GM18526 (cell line): ENCODE data around the gene INKA1.
A peak's percentile ranks its signal among the peaks of the same experiment; 100 is the strongest.

Experiments
- POLR2A ChIP-seq: IDR thresholded peaks from 3 replicates; pipeline ENCODE4 v1.6.1; 2011; ENCODE audit not compliant: insufficient read length; ENCODE audit errors: extremely low read depth

Gene INKA1

DNA sequence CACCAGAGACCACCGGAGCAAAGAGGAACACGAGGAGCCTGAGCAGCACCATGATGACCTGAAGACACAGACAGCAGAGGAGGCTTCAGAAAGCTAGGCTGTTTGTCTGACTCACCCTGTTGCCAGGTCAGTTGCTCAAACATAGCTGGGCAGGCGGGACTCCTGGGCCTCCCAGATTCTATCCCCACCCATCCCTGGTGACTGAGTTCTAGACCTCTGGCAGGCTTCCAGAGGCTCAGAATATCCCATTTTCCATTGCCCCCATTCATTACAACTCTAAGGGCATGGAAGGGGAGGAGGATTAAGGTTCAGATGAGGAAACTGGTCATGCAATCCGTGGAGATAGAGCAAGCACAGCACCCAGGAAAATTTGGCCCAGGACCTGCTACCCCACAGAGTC is 3.3 kb upstream of the INKA1 start, which contains the start of gene CDHR4:
Gene CDHR4, minus strand, starts transcription at position 113 of the 400 bp plus-strand sequence. Its CDS starts 61 bp downstream, at position 52.
- no peak for TF ChIP-seq POLR2A

DNA sequence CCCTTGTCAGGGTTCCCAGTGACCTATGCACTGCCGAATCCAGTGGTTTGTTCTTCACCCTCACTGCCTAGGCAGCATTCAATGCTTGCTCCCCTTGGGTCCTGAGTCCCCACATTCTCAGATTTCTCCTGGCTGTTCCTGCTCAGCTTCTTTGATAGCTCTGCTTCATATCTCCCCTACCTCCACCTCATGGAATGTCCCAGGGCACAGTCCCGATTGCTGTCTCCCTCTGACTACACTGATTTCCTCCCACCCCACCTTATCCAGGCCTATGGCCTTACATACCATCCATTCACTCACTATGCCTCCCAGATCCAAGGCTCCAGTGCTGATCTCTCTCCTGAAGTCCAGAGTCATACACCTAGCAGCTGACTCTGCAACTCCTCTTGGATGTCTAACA is 1.9 kb upstream of the INKA1 start:
- no peak for TF ChIP-seq POLR2A

DNA sequence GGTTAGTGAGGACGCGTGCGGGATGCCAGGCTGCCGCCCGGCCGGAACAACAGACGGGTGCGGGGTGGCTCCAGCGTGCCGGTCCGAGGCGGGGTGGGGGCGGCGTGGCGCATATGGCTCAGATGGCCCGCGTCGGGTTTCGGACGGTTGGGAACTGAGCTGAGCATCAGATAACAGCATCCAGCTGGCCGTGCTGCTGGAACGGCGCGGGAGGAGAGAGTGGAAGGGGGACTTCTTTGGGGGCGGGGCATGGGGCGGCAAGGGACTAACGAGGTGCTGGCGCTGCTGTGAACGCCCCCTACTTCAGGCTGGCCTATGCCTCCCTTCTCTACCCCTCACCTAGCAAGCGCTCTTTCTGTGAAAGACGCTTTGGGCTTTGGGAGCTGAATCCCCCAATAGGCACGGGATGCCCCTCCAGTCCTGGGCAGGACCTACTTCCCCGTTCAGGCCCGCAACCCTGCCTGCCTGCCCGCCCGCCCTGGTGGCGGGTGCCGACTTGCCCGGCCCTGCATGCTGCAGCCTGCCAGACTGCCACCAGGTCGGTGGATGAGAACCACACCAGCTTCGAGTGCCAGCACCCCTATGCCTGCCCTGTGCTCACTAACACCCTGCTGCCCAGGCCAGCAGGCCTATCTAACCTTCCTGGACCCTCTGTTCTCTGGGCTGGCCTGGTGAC is 542 bp downstream of the INKA1 start:
- TF ChIP-seq POLR2A, result no peak

DNA sequence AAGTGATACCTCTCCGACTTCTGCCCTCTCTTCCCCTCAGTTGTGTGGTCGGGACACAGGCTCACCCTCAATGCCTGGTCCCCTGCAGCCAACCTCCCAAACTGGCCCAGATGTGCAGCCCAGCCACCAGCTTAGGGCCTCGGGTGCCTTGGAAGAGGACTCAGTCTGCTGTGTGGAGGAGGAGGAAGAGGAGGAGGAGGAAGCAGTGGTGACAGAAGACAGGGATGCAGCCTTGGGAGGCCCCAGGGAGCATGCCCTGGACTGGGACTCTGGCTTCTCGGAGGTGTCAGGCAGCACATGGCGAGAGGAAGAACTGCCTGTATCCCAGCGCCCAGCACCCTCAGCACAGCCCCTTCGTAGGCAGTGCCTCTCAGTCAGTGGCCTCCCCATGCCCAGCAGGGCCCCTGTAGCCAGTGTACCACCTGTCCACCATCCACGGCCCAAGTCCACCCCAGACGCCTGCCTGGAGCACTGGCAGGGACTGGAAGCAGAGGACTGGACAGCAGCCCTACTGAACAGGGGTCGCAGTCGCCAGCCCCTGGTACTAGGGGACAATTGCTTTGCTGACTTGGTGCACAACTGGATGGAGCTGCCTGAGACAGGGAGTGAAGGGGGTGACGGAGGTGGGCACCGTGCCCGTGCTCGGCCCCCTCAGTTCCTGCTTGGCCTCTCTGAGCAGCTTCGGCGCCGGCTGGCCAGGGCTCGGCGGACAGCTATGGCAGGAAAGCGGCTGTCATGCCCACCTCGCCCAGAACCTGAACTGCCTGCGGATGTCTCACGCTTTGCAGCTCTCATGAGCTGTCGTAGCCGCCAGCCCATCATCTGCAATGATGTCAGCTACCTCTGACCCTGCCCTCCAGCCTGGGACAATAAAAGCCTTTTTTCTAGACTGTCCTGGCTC is 1.3 kb downstream of the INKA1 start:
- peak; percentile 6 for TF ChIP-seq POLR2A

DNA sequence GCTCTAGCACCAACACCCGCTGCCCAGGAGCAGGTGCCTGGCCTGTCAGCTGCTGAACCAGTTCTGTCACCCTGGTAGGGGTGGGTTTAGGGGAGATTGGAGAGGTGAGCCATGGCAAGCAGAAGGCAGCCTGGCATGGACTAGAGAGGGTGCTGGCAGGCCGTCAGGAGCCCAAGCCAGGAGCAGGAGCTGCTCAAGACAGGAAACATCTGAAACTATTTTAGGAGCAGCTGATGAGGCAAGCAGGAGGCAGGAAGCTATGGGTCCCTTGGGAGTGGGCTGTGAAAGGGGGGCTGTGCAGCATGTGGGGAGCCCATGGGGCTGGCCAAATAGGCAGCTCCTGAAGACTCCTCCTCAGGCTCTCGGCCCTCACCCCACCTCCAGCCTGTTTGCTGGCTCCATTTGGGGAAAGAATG is 2.3 kb downstream of the INKA1 start:
- TF ChIP-seq POLR2A, result peak; percentile 2

DNA sequence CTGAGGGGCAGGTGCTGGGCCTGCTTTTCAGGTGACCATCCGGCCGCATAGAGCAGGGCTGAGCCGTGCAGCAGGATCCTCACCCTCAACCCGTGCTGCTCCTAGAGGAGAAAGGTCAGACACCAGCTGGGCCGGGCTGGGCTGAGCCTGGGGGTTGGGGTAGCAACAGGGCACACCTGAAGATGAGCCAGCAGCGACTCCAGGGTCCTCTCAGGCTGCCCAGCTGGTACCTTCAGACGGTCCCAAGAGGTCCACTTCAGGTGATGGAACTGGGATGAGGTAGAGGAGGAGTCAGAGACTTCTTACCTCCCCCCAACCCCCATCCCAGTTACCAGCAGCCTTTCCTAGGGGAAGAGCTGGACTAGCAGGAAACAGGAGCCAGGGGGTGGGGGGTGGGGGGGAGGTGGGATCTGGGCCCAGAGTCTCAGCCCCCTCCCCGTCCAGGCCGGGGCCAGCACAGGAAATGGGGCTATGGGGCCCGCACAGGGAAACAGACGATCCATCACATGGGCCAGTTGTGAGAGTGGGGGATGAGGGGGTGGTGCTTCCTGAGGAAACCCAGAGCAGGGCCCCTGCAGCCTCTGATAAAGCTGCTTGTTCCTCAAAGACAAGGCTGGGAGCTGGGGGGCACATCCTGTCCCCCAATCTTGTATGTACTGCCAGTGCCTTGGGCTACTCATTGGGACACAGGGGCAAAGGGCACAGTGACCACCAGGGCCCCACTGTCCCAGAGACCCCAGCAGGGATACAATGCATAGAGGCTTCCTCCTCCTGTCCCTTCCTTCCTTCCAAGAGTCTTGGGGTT is 3.0 kb downstream of the INKA1 start:
- no peak for TF ChIP-seq POLR2A

DNA sequence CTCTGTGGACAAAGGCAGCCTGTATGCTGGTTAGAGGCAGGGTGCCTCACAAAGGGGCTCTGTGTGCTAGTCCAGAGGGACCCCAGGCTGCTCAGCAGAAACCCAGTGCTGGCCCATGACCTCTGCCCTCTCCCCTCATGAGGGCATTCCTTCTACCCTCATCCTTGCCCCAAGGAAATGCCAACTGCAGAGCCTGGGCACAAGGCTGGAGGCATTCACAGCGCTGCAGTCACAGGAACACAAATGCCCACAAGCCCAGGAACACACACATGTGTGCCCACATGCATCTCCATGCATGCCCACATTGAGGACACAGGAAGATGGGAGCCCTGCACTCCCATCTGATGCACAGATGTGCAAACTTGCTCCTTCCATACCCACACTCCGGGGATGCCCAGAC is 3.8 kb downstream of the INKA1 start:
- TF ChIP-seq POLR2A, result no peak

DNA sequence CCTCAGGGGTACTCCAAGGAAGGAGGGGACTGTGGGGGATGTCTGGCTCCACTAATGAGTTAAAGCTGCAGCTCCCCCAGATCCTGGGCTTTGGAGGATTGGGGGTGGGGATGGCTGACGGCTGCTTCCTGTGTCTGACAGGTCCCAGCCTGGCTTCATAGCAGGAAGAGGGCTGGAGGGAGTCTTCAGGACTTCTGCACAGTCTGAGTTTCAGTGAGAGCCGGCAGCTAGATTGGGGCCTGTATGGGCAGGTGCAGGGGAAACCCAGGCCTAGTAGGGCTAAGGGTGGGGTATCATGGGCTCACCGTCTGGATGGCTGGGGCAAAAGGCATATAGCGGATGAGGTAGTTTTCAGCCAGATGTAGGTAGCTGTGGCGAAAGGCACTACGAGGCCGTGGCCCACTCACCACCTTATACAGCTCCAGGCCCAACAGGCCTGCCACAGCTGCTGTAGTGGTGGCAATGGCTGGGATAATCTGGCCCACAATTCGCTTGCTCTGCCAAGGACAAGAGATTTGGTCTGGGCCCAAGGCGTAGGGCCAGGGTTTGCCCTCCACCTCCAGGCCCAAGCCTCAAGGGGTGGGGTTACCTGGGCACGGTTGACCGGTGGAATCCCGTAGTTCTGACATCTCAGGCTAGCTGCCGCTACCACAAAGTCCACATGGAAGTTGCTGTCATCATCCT is 4.5 kb downstream of the INKA1 start:
- TF ChIP-seq POLR2A, result no peak

DNA sequence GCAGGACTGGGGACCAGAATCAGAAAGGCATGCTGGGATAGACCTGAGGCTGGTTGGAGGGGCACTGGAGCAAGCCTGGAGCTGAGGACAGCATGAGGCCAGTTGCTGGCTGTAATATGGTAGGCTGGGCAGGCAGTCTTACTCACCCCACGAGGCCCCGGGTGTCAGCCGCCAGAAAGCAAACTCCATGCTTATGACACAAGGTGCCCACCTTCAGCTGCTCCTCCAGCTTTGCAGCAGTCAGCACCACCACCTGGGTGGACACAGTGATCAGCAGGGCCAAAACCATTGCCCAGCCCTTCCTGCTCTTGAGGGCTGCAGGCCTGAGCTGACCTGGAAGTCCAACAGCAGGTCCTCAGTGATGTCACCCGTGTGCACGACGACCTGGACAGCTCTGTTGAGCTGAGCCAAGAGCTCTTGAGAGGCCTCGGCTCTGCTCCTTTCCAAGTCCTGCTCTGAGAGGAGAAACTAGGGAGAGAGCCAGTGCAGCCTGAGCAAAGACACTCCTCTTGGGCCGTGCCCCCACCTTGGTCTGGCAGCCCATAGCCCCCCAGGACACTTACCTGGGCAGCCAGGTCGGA is 9.9 kb downstream of the INKA1 start:
- TF ChIP-seq POLR2A, result no peak

DNA sequence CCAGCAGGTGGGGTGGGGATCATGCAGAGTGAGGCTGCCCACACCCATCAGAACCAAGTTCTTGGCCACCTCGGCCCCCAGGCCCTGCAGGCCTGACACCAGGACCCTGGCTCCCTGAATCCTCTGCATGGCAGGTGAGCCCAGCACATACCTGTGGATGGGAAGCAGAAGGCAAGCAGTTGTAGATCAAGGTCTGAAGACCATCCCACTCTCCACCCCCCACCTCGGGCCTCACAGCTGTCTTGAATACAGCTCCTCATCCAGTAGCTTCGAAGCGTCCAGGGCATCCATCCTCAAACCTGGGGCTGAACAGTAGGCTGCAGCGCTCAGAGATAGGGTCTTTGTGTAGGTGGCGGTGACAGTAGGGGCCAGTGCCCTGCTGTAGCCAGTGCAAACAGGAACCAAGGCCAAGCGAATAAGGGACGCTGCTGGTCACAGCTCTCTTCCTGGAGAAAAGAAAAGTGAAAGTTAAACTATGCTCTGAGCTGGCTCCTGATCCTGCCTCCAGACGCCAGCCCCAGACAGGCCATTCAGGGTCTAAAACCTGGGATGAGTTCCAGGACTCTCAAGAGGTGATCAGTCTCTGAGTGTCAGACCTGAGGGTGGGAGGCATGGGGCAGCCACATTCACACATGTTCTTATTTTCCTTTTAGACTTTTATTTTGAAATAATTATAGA is 10.6 kb downstream of the INKA1 start, which contains the start of gene UBA7:
Gene UBA7, minus strand, starts transcription at position 457 of the 678 bp plus-strand sequence. Its CDS starts 166 bp downstream, at position 291.
- peak; percentile 50 for TF ChIP-seq POLR2A

DNA sequence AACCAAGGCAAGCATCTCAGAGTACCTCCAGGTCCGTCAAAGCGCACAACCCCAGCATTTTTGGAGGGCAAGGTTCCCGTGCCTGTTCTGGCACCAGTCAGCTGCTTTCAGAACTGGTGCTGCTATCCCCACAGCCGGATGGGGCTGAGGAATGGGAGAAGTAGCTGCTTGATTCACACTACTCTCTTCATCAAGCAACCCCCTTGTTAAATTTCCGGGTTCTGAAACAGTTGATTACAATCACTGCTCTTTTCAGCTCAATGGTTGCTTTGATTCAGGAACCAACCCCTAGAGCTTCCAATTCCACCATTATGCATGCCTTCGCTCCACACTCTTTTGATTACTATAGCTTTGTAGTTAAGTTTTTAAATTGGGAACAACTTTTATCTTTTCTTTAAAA is 23.0 kb downstream of the INKA1 start:
- no peak for TF ChIP-seq POLR2A

DNA sequence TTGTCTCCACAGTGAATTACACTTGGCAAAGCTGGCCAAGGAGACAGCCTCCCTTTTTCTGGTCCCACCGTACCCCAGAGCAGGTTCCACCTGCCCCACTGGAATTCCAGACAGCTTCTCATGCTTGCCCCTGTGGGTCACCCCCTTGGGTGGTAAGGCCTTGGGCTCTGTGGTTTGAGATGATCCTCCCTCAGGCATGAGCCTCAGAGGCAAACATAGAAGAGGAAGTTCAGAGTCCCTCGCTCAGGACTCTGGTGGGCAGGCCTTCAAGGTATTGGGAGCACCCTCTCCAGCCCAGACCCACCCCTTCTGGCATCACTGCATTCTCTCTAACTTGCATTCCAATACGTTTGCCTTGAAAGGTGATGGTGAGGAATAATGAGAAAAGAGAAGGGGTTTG is 28.3 kb downstream of the INKA1 start:
- no peak for TF ChIP-seq POLR2A

DNA sequence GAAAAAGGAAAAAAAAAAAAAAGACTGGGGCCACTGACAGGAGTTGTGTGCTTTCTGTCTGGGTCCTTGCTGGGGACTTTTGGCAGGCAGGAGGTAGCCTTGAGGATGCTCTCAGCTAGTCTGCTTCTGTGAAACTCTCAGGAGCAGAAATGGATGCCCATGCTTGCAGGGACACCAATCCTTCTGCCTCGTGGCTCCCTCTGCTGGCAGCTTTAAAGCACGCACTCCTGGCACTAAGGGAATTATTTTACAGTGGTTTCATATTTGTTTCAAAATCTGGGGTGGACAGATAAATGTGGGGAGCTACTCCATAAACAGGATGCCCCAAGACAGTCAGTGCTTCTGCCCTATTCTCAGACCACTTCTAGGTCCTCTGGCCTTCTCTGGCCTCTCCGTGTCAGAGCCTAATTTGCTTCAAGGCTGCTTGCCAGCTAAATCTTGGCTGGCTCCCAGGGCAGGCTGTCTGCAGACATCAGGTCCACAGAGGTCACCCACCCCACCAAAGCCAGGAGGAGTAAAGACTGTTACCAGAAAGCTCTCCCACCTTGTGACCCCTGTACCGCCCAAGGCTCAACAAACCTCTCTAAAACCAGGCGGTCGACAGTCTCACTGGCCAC is 36.2 kb downstream of the INKA1 start:
- no peak for TF ChIP-seq POLR2A
